HCT116 (cell line): ENCODE data around the gene HECW1. TPM values are rescaled to one million over a fixed set of nuclear protein-coding genes. Genes with fewer than 3 reads are reported as not detected.

Experiments used
- ATAC-seq: fragments of 200-7000 bp; cut with Tn5 transposase; 2 replicates; pipeline ENCODE4 v1.9.1; 2020; ENCODE audit warnings: mild to moderate bottlenecking, moderate library complexity
- BruUV-seq: library from RNA; stranded (reverse); fragments of 400-500 nt; replicated peaks from 2 replicates; lab custom pipeline; 2021; lab: Mats Ljungman, UMichigan
- CTCF ChIA-PET: fragments of 300-600 bp; sonication (Branson Sonifier 250); formaldehyde crosslinking; loops from one replicate; lab custom pipeline; 2021; ENCODE audit warnings: antibody characterized with exemption; lab: Charles Lee
- POLR2A ChIA-PET: fragments of 300-600, 350-600 bp; sonication (Branson Sonifier 250); formaldehyde crosslinking; loops from one replicate; lab custom pipeline; 2021; ENCODE audit warnings: antibody characterized with exemption; lab: Charles Lee
- RAD21 ChIA-PET, 2 experiments: fragments of 300-600 bp; sonication (Branson Sonifier 250); formaldehyde crosslinking; loops; one replicate each; lab custom pipeline; 2023; ENCODE audit warnings: low total read pairs in 2 of 2; ENCODE audit not compliant: uncharacterized antibody in 2 of 2, unreplicated experiment in 2 of 2, low non-redundant PET in 1 of 2; lab: Charles Lee
- DNase-seq: peaks from one replicate; pipeline ENCODE4 v3.0.0-alpha.2; 2010; ENCODE audit warnings: low read depth, low spot score
- H2AFZ ChIP-seq: fragments of 200-600 bp; shearing (Covaris generic), sonication (generic); 2 replicates; pipeline ENCODE4 v1.6.1; 2017; ENCODE audit warnings: low read depth, mixed run types, mixed read lengths, antibody characterized with exemption, low read length; ENCODE audit not compliant: poor library complexity, severe bottlenecking
- H3K27ac ChIP-seq: 2 replicates; pipeline ENCODE4 v1.5.1; 2012; ENCODE audit warnings: low read depth, low read length
- H3K27me3 ChIP-seq: fragments of 200-600 bp; sonication (generic); 2 replicates; pipeline ENCODE4 v1.6.1; 2016; ENCODE audit warnings: mixed run types, low read length, mixed read lengths; ENCODE audit not compliant: insufficient read depth
- H3K36me3 ChIP-seq, 2 experiments: fragments of 200-500 bp in 1 of 2; fragments of 200-600 bp in 1 of 2; sonication (Bioruptor generic) in 1 of 2; sonication (generic) in 1 of 2; 2 replicates each; pipeline versions ENCODE4 v1.5.1 to v1.6.1; 2014 to 2016; ENCODE audit warnings: low read length in 2 of 2, inconsistent platforms in 1 of 2, mixed read lengths in 1 of 2, mixed run types in 1 of 2; ENCODE audit not compliant: insufficient read depth in 2 of 2, control insufficient read depth in 1 of 2
- H3K4me1 ChIP-seq, 2 experiments: fragments of 200-600 bp in 1 of 2; sonication (generic) in 1 of 2; 2 replicates each; pipeline versions ENCODE4 v1.5.1 to v1.6.1; 2012 to 2017; ENCODE audit warnings: low read length in 2 of 2, inconsistent platforms in 1 of 2, mild to moderate bottlenecking in 1 of 2, mixed read lengths in 1 of 2, mixed run types in 1 of 2, moderate library complexity in 1 of 2; ENCODE audit not compliant: insufficient read depth in 2 of 2, control insufficient read depth in 1 of 2
- H3K4me2 ChIP-seq: fragments of 200-600 bp; sonication (generic); 2 replicates; pipeline ENCODE4 v1.6.1; 2017; ENCODE audit warnings: mixed run types, low read length, mixed read lengths
- H3K4me3 ChIP-seq, 2 experiments: fragments of 200-600 bp in 1 of 2; sonication (generic) in 1 of 2; replicated peaks in 1 of 2; 2 replicates each; pipeline ENCODE4 v1.5.1; 2011 to 2016; ENCODE audit warnings: low read length in 2 of 2, control low read depth in 1 of 2, low read depth in 1 of 2, mild to moderate bottlenecking in 1 of 2, mixed read lengths in 1 of 2, mixed run types in 1 of 2
- H3K79me2 ChIP-seq: fragments of 200-600 bp; sonication (generic); 2 replicates; pipeline ENCODE4 v1.6.1; 2017; ENCODE audit warnings: mild to moderate bottlenecking, mixed run types, low read length, moderate library complexity, mixed read lengths; ENCODE audit not compliant: insufficient read depth
- H3K9ac ChIP-seq: fragments of 200-600 bp; sonication (generic); 2 replicates; pipeline ENCODE4 v1.6.1; 2016; ENCODE audit warnings: low read length, mixed read lengths
- H3K9me2 ChIP-seq: fragments of 200-600 bp; sonication (generic), shearing (Covaris generic); 2 replicates; pipeline ENCODE4 v1.6.1; 2017; ENCODE audit warnings: mixed run types, mild to moderate bottlenecking, moderate library complexity; ENCODE audit not compliant: insufficient read depth
- H3K9me3 ChIP-seq, 2 experiments: fragments of 200-500 bp in 1 of 2; fragments of 200-600 bp in 1 of 2; sonication (Bioruptor generic) in 1 of 2; sonication (generic) in 1 of 2; 2 replicates each; pipeline ENCODE4 v1.6.1; 2014 to 2017; ENCODE audit warnings: low read length in 2 of 2, mixed read lengths in 2 of 2, inconsistent platforms in 1 of 2, low read depth in 1 of 2, mild to moderate bottlenecking in 1 of 2, mixed run types in 1 of 2, moderate library complexity in 1 of 2; ENCODE audit not compliant: control insufficient read depth in 1 of 2, insufficient read depth in 1 of 2
- H4K20me1 ChIP-seq: fragments of 200-600 bp; sonication (generic), shearing (Covaris generic); 2 replicates; pipeline ENCODE4 v1.6.1; 2017; ENCODE audit warnings: mixed run types, mild to moderate bottlenecking, moderate library complexity; ENCODE audit not compliant: insufficient read depth
- CBX3 ChIP-seq: IDR thresholded peaks from 2 replicates; pipeline ENCODE4 v1.6.1; 2012; ENCODE audit warnings: low read depth
- CTCF ChIP-seq, 3 experiments: fragments of 200-600 bp in 1 of 3; sonication (generic) in 1 of 3; IDR thresholded peaks in 2 of 3; conservative IDR thresholded peaks in 1 of 3; 2 replicates each; pipeline ENCODE4 v1.5.1; 2012 to 2017; ENCODE audit warnings: low read depth in 2 of 3, low read length in 2 of 3, antibody characterized with exemption in 1 of 3, borderline replicate concordance in 1 of 3, control low read depth in 1 of 3, mild to moderate bottlenecking in 1 of 3, mixed read lengths in 1 of 3, mixed run types in 1 of 3, moderate library complexity in 1 of 3; ENCODE audit not compliant: insufficient read depth in 1 of 3
- EGR1 ChIP-seq: IDR thresholded peaks from 2 replicates; pipeline ENCODE4 v1.6.1; 2012; ENCODE audit warnings: low read depth
- EZH2phosphoT487 ChIP-seq: fragments of 200-600 bp; IDR thresholded peaks from 2 replicates; pipeline ENCODE4 v1.6.1; 2018; ENCODE audit warnings: antibody characterized with exemption, borderline replicate concordance
- FOSL1 ChIP-seq: IDR thresholded peaks from 2 replicates; pipeline ENCODE4 v1.6.1; 2012; ENCODE audit warnings: low read depth
- JUND ChIP-seq: IDR thresholded peaks from 2 replicates; pipeline ENCODE4 v1.6.1; 2012
- POLR2A ChIP-seq: IDR thresholded peaks from 2 replicates; pipeline ENCODE4 v1.7.0; 2011; ENCODE audit warnings: borderline replicate concordance; ENCODE audit not compliant: insufficient read depth, insufficient read length; ENCODE audit errors: extremely low read depth
- RAD21 ChIP-seq: IDR thresholded peaks from 2 replicates; pipeline ENCODE4 v1.6.1; 2012; ENCODE audit warnings: low read depth, mild to moderate bottlenecking
- SRF ChIP-seq: IDR thresholded peaks from 2 replicates; pipeline ENCODE4 v1.6.1; 2012; ENCODE audit warnings: low read depth
- intact Hi-C: fragments of 100-400 bp; cut with micrococcal nuclease; formaldehyde crosslinking; loops from 2 replicates; pipeline ENCODE4 v1.10.0; 2022
- total RNA-seq: library from RNA; stranded (reverse); gene quantifications from one replicate; pipeline ENCODE4 v1.2.1, GENCODE V29; 2021; ENCODE audit not compliant: unreplicated experiment
- TF ChIP-seq, protein P1 (sequence below): IDR thresholded peaks from 2 replicates; pipeline ENCODE4 v1.6.1; 2011; ENCODE audit warnings: mild to moderate bottlenecking, low read length, moderate library complexity; ENCODE audit not compliant: insufficient replicate concordance; ENCODE audit errors: extremely low read depth

HECW1 gene
- total RNA-seq, 1 experiment from 2014 or later = 5.6 TPM

- Histone ChIP-seq H3K4me2 (no peak overlapping the region), H2AFZ (no peak overlapping the region), H3K79me2 (no peaks in the 10 kb centered on the region), H3K9me3 (no peaks in the 10 kb centered on the region), H3K9ac (no peak overlapping the region), H3K4me3 (no peak overlapping the region), H3K27me3 (no peaks in the 10 kb centered on the region), H3K36me3 (no peaks in the 10 kb centered on the region), H3K27ac (no peak overlapping the region), H3K4me1 (no peaks in the 10 kb centered on the region), H4K20me1 (no peaks in the 10 kb centered on the region), H3K9me2 (no peaks in the 10 kb centered on the region)
- BruUV-seq = no TSS peak
- TF ChIP-seq CTCF (IDR thresholded peaks at IDR 0.05 in 2 of 3, conservative IDR thresholded peaks at IDR 0.05 in 1 of 3; ENCODE audit: borderline replicate concordance in 1 of 3, insufficient read depth in 1 of 3, low read depth in 2 of 3, low read length in 2 of 3) = peak; percentile 39 to 98 (median 87); a peak in 5 of 6 replicates
- no peak for TF ChIP-seq EZH2phosphoT487
- TF ChIP-seq JUND = no peak
- TF ChIP-seq EGR1 = no peak
- TF ChIP-seq RAD21 = peak; percentile 62
- no peak for TF ChIP-seq FOSL1
- TF ChIP-seq CBX3 = no peak
- TF ChIP-seq SRF = no peak
- TF ChIP-seq, protein P1, sequence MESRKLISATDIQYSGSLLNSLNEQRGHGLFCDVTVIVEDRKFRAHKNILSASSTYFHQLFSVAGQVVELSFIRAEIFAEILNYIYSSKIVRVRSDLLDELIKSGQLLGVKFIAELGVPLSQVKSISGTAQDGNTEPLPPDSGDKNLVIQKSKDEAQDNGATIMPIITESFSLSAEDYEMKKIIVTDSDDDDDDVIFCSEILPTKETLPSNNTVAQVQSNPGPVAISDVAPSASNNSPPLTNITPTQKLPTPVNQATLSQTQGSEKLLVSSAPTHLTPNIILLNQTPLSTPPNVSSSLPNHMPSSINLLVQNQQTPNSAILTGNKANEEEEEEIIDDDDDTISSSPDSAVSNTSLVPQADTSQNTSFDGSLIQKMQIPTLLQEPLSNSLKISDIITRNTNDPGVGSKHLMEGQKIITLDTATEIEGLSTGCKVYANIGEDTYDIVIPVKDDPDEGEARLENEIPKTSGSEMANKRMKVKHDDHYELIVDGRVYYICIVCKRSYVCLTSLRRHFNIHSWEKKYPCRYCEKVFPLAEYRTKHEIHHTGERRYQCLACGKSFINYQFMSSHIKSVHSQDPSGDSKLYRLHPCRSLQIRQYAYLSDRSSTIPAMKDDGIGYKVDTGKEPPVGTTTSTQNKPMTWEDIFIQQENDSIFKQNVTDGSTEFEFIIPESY = no peak
- TF ChIP-seq POLR2A = no peak
- DNase-seq (peak; percentile 44), ATAC-seq (peak; percentile 99)
- ChIA-PET CTCF (interaction anchor here (1.0 to 1.7 kb wide), 7 partner anchors 9 to 155 kb away, joined by 3 to 6 read pairs (median 4); no protein-coding TSS in a partner anchor), POLR2A (no interaction called here), RAD21 (interaction anchor here in 1 of 2 experiments (0.6 kb wide), 1 partner anchor 175 kb away, joined by 3 read pairs; no protein-coding TSS in a partner anchor)
- intact Hi-C loops = loop anchor here (1.0 kb wide), 1 partner anchor 167 kb away; no protein-coding TSS in a partner anchor
Observed at GRCh38 chr7:43108255-43109011, 4.0 kb upstream of the HECW1 start.
